ENCODE measurements around the gene CDSN.

- TF ChIP-seq CTCF (conservative IDR thresholded peaks at IDR 0.05 in 1 of 2, IDR thresholded peaks at IDR 0.05 in 1 of 2; ENCODE audit: low read depth in 1 of 2, low read length in 2 of 2) (peak; percentile 22 to 54), EZH2 (IDR thresholded peaks at IDR 0.05; ENCODE audit: low read length, missing control alignments) (no peak)
These were observed 36.4 kb downstream of the CDSN start for GRCh38 chr6:31083742-31084354.
